GM19099 (cell line): ENCODE results near the gene HPX.

Source experiments
- POLR2A ChIP-seq: IDR thresholded peaks from 3 replicates; pipeline ENCODE4 v1.6.1; 2011; ENCODE audit warnings: low read depth; ENCODE audit not compliant: insufficient read length; ENCODE audit errors: extremely low read depth

HPX gene

GRCh38 chr11:6443269-6444003 is 2.6 kb upstream of the HPX start:
- no peak for TF ChIP-seq POLR2A

GRCh38 chr11:6442441-6442840 is 1.7 kb upstream of the HPX start:
- no peak for TF ChIP-seq POLR2A

GRCh38 chr11:6438979-6439571 is 1.7 kb downstream of the HPX start:
- TF ChIP-seq POLR2A = no peak

GRCh38 chr11:6437993-6438392 is 2.8 kb downstream of the HPX start:
- no peak for TF ChIP-seq POLR2A

- TF ChIP-seq POLR2A = no peak
These were observed 3.4 kb downstream of the HPX start for GRCh38 chr11:6437423-6437822.

- no peak for TF ChIP-seq POLR2A
These were observed 6.7 kb downstream of the HPX start for GRCh38 chr11:6433998-6434660.

- no peak for TF ChIP-seq POLR2A
These were observed 8.9 kb downstream of the HPX start for GRCh38 chr11:6431861-6432260.

- no peak for TF ChIP-seq POLR2A
These were observed 13.3 kb downstream of the HPX start for GRCh38 chr11:6427516-6427915.

- TF ChIP-seq POLR2A = no peak
These were observed 20.1 kb downstream of the HPX start for GRCh38 chr11:6420677-6421076.

- TF ChIP-seq POLR2A = no peak
These were observed 21.7 kb downstream of the HPX start, which contains the start of gene APBB1 for GRCh38 chr11:6419009-6419631. Gene APBB1 (minus strand): TSS chr11:6419094. CDS start chr11:6411347, 7,747 bp downstream.

GRCh38 chr11:6418557-6419008 is 22.2 kb downstream of the HPX start:
- no peak for TF ChIP-seq POLR2A

- no peak for TF ChIP-seq POLR2A
These were observed 22.8 kb downstream of the HPX start for GRCh38 chr11:6417907-6418556.

GRCh38 chr11:6415797-6416196 is 25.0 kb downstream of the HPX start:
- no peak for TF ChIP-seq POLR2A

GRCh38 chr11:6414874-6415328 is 25.9 kb downstream of the HPX start:
- no peak for TF ChIP-seq POLR2A

- no peak for TF ChIP-seq POLR2A
These were observed 27.0 kb downstream of the HPX start for GRCh38 chr11:6413791-6414201.
